KOPT-K1 (cell line): ENCODE results near the gene HLTF.

Experiments used
- H3K27ac ChIP-seq: fragments of 200-600 bp; sonication (generic); 2 replicates; pipeline ENCODE4 v1.5.1; 2016; ENCODE audit warnings: antibody characterized with exemption, mild to moderate bottlenecking, low read depth, low read length; ENCODE audit not compliant: poor library complexity, severe bottlenecking
- H3K36me3 ChIP-seq: fragments of 200-600 bp; sonication (generic); 2 replicates; pipeline ENCODE4 v1.5.1; 2017; ENCODE audit warnings: antibody characterized with exemption, mild to moderate bottlenecking, low read length, moderate library complexity; ENCODE audit not compliant: insufficient read depth
- H3K9me3 ChIP-seq: fragments of 200-600 bp; sonication (generic); 2 replicates; pipeline ENCODE4 v1.5.1; 2017; ENCODE audit warnings: antibody characterized with exemption, low read length, mild to moderate bottlenecking; ENCODE audit not compliant: insufficient read depth, poor library complexity, severe bottlenecking

The HLTF gene

GRCh38 chr3:149016669-149017541, 69.4 kb downstream of the HLTF start:
- Histone ChIP-seq H3K27ac (no peak overlapping the region), H3K9me3 (no peaks in the 10 kb centered on the region), H3K36me3 (no peaks in the 10 kb centered on the region)

- Histone ChIP-seq H3K9me3 (no peaks in the 10 kb centered on the region), H3K36me3 (no peaks in the 10 kb centered on the region), H3K27ac (no peak overlapping the region)
Observed at GRCh38 chr3:149016242-149016641, 70.1 kb downstream of the HLTF start.

GRCh38 chr3:149015393-149015792, 70.9 kb downstream of the HLTF start:
- no peak overlapping the region for H3K27ac ChIP-seq
- no peaks in the 10 kb centered on the region for H3K9me3 ChIP-seq
- H3K36me3 ChIP-seq = no peaks in the 10 kb centered on the region

DNA sequence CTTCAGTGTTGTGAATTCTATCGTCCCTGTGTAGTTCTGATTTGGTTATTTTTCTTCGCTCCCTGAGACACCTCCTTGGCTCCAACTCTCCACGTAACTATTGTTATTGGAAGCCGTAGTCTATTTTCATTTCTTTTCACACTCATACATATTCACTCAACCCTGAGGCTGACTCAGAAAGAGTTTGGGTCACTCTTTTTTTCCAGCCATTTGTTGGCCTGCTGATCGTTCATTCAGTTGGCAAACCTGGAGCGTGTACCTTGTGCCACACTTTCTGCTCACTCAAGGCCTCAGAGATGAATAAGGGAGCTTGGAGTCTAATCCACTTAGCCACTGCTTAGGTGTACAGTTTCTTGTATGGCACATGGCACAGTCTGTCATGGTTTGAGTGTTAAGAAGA, 72.6 kb downstream of the HLTF start:
- H3K27ac ChIP-seq = no peak overlapping the region
- H3K36me3 ChIP-seq = no peaks in the 10 kb centered on the region
- H3K9me3 ChIP-seq = no peaks in the 10 kb centered on the region

- Histone ChIP-seq H3K9me3 (no peaks in the 10 kb centered on the region), H3K36me3 (no peaks in the 10 kb centered on the region), H3K27ac (no peak overlapping the region)
Observed at GRCh38 chr3:149011676-149012075, 74.7 kb downstream of the HLTF start.

DNA sequence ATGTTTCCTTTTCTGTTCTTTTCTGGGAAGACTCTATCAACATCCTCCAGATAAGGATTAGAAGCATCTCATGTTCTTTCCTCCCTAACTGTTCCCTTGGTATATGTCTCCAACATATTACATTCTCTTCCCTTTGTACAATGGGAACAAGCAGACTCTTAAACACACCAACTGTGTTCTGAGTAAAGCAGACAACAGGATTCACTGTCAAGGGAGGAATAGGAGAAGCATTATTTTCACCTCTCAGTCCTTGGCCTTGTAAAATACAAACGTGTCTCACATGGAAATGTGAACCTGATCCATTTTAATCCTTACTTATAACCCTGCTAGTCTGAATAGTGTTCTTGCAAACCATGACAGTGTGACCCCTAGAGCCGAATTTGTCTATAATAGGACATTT, 75.4 kb downstream of the HLTF start:
- H3K27ac ChIP-seq = no peak overlapping the region
- no peaks in the 10 kb centered on the region for H3K9me3 ChIP-seq
- no peaks in the 10 kb centered on the region for H3K36me3 ChIP-seq

- Histone ChIP-seq H3K36me3 (no peaks in the 10 kb centered on the region), H3K27ac (no peak overlapping the region), H3K9me3 (no peaks in the 10 kb centered on the region)
Observed at GRCh38 chr3:149010504-149010951, 75.8 kb downstream of the HLTF start.

DNA sequence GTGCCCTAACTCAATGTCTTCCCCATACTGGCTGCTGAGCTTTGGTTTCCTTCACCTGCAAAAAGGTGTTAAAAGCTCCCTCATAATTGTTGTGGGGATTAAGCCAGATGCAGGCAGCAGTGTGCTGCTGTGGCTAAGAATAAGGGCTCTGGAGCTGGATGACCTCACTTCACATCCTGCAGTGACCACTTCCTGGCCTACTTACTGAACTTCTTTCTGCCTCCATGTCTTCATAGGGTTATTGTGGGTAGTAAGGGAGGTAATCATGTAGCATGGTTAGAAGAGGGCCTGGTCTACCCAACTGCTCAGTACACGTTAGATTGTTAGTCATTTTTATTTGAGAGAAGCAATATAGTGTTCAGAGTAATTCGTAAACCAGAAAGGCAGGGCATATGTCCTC, 76.6 kb downstream of the HLTF start:
- Histone ChIP-seq H3K36me3 (no peaks in the 10 kb centered on the region), H3K27ac (no peak overlapping the region), H3K9me3 (no peaks in the 10 kb centered on the region)

- no peaks in the 10 kb centered on the region for H3K9me3 ChIP-seq
- no peak overlapping the region for H3K27ac ChIP-seq
- no peaks in the 10 kb centered on the region for H3K36me3 ChIP-seq
Observed at GRCh38 chr3:149007567-149008257, 78.6 kb downstream of the HLTF start.

DNA sequence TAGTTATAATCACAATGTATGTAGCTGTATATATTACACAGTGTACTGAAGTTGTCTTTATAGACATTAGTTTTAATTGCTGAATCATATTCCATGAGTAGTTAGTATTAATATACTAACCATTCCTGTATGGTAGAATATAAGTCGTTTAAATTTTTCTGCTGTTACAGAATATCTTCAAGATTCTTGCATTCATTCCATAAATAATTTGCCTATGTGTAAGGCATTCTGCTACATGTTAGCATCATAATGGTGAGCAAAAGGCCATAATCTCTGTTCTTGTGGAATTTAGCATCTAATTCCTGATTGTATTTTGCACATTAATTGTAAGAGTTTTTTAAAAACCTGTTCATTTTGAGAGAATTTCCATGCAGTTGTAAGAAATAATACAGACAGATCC, 80.9 kb downstream of the HLTF start:
- Histone ChIP-seq H3K9me3 (no peaks in the 10 kb centered on the region), H3K36me3 (no peaks in the 10 kb centered on the region), H3K27ac (no peak overlapping the region)

- Histone ChIP-seq H3K27ac (no peak overlapping the region), H3K36me3 (no peaks in the 10 kb centered on the region), H3K9me3 (no peaks in the 10 kb centered on the region)
Observed at GRCh38 chr3:149004622-149005021, 81.7 kb downstream of the HLTF start.

DNA sequence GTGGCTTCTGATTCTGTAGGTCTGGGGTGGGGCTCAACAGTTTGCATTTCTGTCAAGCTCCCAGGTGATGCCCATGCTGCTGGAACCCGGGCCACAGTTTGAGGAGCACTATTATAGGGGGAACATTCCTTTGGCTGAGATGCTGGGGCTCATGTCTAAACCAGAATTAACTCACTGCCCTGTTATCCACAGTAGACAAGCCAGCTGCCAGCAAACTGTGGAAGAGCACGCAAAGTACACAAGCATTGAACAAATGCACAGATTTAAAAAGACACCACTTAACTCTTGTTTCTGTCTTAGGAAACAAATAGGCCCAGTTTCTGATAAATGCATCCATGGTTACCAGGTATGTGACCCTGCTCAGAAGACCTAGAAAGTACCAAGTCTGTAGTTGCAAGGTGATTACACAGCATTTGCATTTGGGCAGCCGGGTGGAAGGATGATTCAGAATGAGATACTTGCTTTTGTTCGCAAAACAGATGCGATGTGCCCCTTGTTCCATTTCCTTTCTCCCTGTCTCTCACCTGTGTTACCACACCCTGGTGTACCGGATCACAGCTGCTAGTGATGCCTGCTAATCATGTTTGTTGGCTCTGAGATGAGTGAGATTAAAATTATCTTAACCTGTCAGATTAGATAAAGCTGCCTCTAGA, 82.6 kb downstream of the HLTF start:
- Histone ChIP-seq H3K27ac (no peak overlapping the region), H3K9me3 (no peaks in the 10 kb centered on the region), H3K36me3 (no peaks in the 10 kb centered on the region)

DNA sequence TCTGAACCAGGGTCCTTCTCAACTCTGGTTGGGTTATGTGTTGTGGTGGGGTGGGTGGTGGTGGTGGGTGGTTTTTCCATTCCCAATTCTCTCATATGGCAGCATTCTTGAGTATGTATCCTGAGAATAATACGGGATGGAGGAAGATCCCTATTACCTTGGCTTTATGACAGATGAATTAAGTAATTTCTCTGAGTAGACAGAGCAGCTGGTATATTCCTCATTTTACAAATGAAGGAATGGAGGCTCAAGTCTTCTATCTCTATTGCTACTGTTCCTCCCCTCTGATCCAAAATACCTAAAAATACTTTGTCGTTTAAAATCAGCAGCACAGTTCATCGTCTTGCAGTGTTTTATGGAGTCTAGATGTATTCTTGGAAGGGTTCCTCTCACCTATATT, 84.6 kb downstream of the HLTF start:
- H3K9me3 ChIP-seq = no peaks in the 10 kb centered on the region
- H3K27ac ChIP-seq = no peak overlapping the region
- no peaks in the 10 kb centered on the region for H3K36me3 ChIP-seq

GRCh38 chr3:149000206-149000745, 86.1 kb downstream of the HLTF start:
- Histone ChIP-seq H3K27ac (no peak overlapping the region), H3K9me3 (no peaks in the 10 kb centered on the region), H3K36me3 (no peaks in the 10 kb centered on the region)

- no peak overlapping the region for H3K27ac ChIP-seq
- no peaks in the 10 kb centered on the region for H3K9me3 ChIP-seq
- no peaks in the 10 kb centered on the region for H3K36me3 ChIP-seq
Observed at GRCh38 chr3:148999806-149000205, 86.5 kb downstream of the HLTF start.
